Measurements from ENCODE around the gene TSHZ1. TPM values are rescaled to one million over a fixed set of nuclear protein-coding genes. Genes with fewer than 3 reads are reported as not detected.

The TSHZ1 gene
- polyA plus RNA-seq, 1 donor, result 34.7 TPM

DNA sequence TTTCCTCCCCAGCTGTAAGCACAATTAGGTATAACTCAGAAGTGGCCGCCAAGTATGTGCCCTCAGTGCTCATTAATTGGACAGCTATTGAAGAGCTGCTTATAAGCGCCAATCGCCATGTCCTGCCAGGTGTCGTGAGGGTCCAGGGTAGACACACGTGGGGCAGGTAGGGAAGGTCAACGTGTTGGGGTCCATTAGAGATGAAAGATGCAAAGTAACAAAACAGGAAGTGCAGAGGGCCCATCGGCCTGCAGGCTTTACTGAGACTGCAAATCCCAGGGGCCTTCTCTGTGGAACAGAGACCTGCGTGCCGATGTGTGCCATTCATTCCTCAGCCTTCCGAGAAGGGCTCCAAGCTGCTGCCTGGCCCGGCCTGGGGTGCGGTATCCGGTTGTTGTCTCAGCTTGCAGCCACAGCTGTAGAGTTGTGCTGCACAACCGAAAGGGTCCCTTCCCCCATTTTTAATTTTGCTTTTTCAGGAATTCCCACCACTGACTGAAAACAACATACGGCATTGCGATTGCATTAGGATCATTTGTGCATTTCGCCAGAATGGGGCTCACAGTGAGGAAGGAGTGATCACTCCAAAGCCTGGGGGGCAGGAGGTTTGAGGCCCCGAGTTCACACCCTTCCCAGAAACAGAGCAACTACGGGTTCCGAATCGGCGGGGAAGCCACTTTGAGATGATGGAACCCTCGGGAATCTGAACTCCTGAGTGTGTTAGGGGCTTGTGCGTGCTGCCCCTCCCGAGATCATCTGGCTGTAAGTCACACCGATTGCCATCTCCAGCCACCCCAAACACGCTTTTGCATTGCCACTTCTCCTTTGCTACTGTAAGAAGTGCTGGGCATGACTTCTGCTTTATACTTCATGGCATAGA, 94.3 kb downstream of the TSHZ1 start:
- H3K4me1 ChIP-seq (ENCODE audit: control insufficient read depth, insufficient read depth, low read length), result no peaks in the 10 kb centered on the region
- no CpG with 5 or more reads among the region's 27 CpGs for WGBS (ENCODE audit: insufficient coverage, low lambda C conversion rate)
- no peak overlapping the region for H3K4me3 ChIP-seq (ENCODE audit: low read length)
- H3K36me3 ChIP-seq (ENCODE audit: control insufficient read depth, insufficient read depth, low read length), result no peaks in the 10 kb centered on the region
- H3K27me3 ChIP-seq (ENCODE audit: control insufficient read depth, insufficient read depth, low read length), result no peaks in the 10 kb centered on the region
- H3K27ac ChIP-seq (ENCODE audit: low read length), result no peak overlapping the region
- H3K9me3 ChIP-seq (ENCODE audit: control insufficient read depth, low read depth, low read length), result no peaks in the 10 kb centered on the region
- DNase-seq, result no peak

DNA sequence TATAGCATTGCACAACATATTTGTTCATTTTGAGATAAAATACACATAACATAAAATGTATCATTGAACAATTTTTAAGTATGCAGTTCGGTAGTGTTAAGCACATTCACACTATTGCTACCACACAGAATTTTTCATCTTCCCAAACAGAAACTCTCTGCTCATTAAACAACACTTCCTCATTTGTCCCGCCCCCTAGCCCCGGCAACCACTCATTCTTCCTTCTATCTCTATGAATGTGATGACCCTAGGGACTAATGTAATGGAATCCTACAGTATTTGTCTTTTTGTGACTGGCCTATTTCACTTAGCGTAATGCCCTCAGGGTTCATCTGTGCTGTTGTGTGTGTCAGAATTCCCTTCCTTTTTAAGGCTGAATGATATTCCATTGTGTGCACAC, 95.4 kb downstream of the TSHZ1 start:
- Histone ChIP-seq H3K4me1 (ENCODE audit: control insufficient read depth, insufficient read depth, low read length) (no peaks in the 10 kb centered on the region), H3K27ac (ENCODE audit: low read length) (no peak overlapping the region), H3K4me3 (ENCODE audit: low read length) (no peak overlapping the region), H3K27me3 (ENCODE audit: control insufficient read depth, insufficient read depth, low read length) (no peaks in the 10 kb centered on the region), H3K9me3 (ENCODE audit: control insufficient read depth, low read depth, low read length) (no peaks in the 10 kb centered on the region), H3K36me3 (ENCODE audit: control insufficient read depth, insufficient read depth, low read length) (no peaks in the 10 kb centered on the region)
- no peak for DNase-seq
- WGBS (ENCODE audit: insufficient coverage, low lambda C conversion rate), result 100% methylated on average over 2 of the region's 4 CpGs

DNA sequence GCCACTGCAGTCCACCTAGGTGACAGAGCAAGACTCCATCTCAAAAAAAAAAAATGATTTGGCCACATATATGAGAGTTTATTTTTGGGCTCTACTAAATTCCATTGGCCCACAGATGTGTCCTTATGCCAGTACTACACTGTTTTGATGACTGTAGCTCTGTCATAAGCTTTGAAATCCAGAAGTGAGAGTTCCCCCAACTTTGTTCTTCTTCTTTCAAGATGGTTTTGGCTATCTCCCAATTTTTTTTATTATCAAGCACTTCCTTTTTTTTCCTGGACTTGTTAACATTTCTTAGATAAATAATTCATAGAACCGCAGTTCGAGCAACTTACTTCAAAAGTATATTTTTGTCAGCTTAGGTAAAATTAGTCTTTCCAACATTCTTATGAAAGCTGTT, 96.9 kb downstream of the TSHZ1 start:
- H3K27ac ChIP-seq (ENCODE audit: low read length), result no peak overlapping the region
- H3K36me3 ChIP-seq (ENCODE audit: control insufficient read depth, insufficient read depth, low read length), result no peaks in the 10 kb centered on the region
- no peaks in the 10 kb centered on the region for H3K4me1 ChIP-seq (ENCODE audit: control insufficient read depth, insufficient read depth, low read length)
- no peak for DNase-seq
- whole genome bisulfite sequencing (ENCODE audit: insufficient coverage, low lambda C conversion rate), result no CpG with 5 or more reads among the region's 2 CpGs
- no peaks in the 10 kb centered on the region for H3K9me3 ChIP-seq (ENCODE audit: control insufficient read depth, low read depth, low read length)
- H3K27me3 ChIP-seq (ENCODE audit: control insufficient read depth, insufficient read depth, low read length), result no peaks in the 10 kb centered on the region
- H3K4me3 ChIP-seq (ENCODE audit: low read length), result no peak overlapping the region

DNA sequence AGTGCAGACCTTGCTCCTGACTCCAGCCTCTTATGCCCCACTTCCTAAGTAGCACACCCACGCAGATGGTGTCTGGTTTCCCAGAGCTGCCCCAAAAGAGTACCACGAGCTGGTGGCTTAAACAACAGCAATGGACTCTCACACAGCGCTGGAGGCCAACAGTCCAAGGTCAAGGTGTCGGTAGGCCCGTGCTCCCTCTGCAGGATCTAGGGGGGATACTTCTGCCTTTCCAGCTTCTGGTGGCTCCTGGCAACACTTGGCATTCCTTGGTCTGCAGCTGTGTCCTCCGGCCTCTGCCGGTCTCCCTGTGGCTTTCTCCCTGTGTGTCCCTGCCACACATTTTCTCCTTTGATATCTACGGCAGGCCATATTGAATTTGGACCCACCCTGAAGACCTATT, 99.0 kb downstream of the TSHZ1 start:
- Histone ChIP-seq H3K4me3 (ENCODE audit: low read length) (no peak overlapping the region), H3K36me3 (ENCODE audit: control insufficient read depth, insufficient read depth, low read length) (no peaks in the 10 kb centered on the region), H3K9me3 (ENCODE audit: control insufficient read depth, low read depth, low read length) (no peaks in the 10 kb centered on the region), H3K27me3 (ENCODE audit: control insufficient read depth, insufficient read depth, low read length) (no peaks in the 10 kb centered on the region), H3K4me1 (ENCODE audit: control insufficient read depth, insufficient read depth, low read length) (no peaks in the 10 kb centered on the region), H3K27ac (ENCODE audit: low read length) (no peak overlapping the region)
- WGBS (ENCODE audit: insufficient coverage, low lambda C conversion rate), result no CpG with 5 or more reads among the region's 8 CpGs
- DNase-seq, result no peak

DNA sequence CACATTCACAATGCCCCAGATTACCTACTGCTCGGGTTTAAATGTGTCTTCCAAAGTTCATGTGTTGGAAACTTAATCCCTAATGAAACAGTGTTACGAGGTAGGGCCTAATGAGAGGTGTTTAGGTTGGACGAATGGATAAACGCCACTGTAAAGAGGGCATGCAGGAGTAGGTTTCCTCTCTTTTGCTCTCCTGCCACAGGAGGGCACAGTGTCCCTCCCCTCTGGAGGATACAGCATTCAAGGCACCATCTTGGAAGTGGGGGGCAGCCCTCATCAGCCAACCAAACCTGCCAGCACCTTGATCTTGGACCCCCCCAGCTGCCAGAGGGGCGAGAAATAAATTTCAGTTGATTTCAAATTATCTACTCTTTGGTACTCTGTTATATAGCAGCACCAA, 103.5 kb downstream of the TSHZ1 start:
- WGBS (ENCODE audit: insufficient coverage, low lambda C conversion rate), result 80% methylated on average over 1 of the region's 5 CpGs
- Histone ChIP-seq H3K9me3 (ENCODE audit: control insufficient read depth, low read depth, low read length) (no peaks in the 10 kb centered on the region), H3K4me3 (ENCODE audit: low read length) (no peak overlapping the region), H3K27ac (ENCODE audit: low read length) (no peak overlapping the region), H3K4me1 (ENCODE audit: control insufficient read depth, insufficient read depth, low read length) (no peaks in the 10 kb centered on the region), H3K27me3 (ENCODE audit: control insufficient read depth, insufficient read depth, low read length) (no peaks in the 10 kb centered on the region), H3K36me3 (ENCODE audit: control insufficient read depth, insufficient read depth, low read length) (no peaks in the 10 kb centered on the region)
- no peak for DNase-seq

DNA sequence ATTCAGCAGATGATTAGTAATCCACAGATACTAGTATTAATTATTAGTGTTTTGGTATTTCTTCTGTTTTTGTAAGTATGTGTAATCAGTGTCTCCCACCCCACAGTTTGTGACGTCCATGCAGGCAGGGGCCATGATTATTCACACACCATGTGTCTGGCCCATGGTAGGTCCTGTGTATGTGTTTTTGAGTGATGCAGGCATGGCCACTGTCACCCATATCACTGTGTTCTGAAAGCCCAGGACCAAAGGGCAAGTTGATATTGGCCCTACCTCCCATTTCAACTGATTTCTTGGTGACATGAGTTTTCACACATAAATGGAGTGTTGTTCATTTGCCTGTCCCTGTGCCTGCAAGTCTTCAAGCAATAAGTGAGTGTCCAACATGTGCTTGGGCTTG, 104.0 kb downstream of the TSHZ1 start:
- Histone ChIP-seq H3K9me3 (ENCODE audit: control insufficient read depth, low read depth, low read length) (no peaks in the 10 kb centered on the region), H3K27ac (ENCODE audit: low read length) (no peak overlapping the region), H3K4me3 (ENCODE audit: low read length) (no peak overlapping the region), H3K27me3 (ENCODE audit: control insufficient read depth, insufficient read depth, low read length) (no peaks in the 10 kb centered on the region), H3K36me3 (ENCODE audit: control insufficient read depth, insufficient read depth, low read length) (no peaks in the 10 kb centered on the region), H3K4me1 (ENCODE audit: control insufficient read depth, insufficient read depth, low read length) (no peaks in the 10 kb centered on the region)
- no CpG with 5 or more reads among the region's 1 CpG for WGBS (ENCODE audit: insufficient coverage, low lambda C conversion rate)
- DNase-seq, result no peak

DNA sequence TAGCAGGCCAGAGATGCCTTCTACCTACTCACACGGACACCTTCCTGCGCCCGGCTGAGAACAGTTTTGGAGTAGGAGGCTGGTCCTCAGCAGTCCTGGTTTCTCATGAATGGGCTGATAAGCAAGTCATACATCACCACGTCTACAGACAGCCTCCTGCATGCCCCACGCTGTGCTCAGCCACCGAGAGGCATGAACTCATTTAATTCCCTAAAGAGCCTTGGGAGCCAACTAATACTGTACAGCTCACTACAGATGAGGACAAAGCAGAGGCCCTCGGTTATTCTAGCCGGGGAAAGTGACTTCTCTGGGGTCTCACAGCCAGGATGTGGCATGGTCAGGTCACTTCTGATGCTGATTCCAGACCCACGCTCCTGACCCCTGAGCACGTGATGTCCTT, 105.6 kb downstream of the TSHZ1 start:
- Histone ChIP-seq H3K9me3 (ENCODE audit: control insufficient read depth, low read depth, low read length) (no peaks in the 10 kb centered on the region), H3K27me3 (ENCODE audit: control insufficient read depth, insufficient read depth, low read length) (no peaks in the 10 kb centered on the region), H3K36me3 (ENCODE audit: control insufficient read depth, insufficient read depth, low read length) (no peaks in the 10 kb centered on the region), H3K4me3 (ENCODE audit: low read length) (no peak overlapping the region), H3K4me1 (ENCODE audit: control insufficient read depth, insufficient read depth, low read length) (no peaks in the 10 kb centered on the region), H3K27ac (ENCODE audit: low read length) (no peak overlapping the region)
- whole genome bisulfite sequencing (ENCODE audit: insufficient coverage, low lambda C conversion rate), result no CpG with 5 or more reads among the region's 10 CpGs
- no peak for DNase-seq

DNA sequence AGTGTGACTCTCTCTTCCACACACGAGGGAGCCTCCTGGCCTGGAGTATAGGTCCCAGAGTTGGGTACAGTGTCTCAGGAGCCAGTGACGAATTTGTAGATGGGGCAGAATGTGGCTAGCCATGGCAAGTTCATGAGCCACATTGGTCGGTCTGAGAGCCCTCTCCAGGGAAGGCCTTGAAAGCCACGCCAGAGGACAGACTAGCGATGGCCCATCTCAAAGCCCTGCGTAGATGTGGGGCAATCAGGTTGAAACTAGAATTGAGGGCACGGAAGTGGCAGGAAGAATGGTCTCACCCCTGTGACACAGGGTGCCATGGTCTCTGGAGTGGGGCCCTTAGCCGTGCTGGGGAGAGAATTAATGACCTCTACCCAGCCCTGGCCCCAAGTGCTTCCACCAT, 106.2 kb downstream of the TSHZ1 start:
- no CpG with 5 or more reads among the region's 8 CpGs for WGBS (ENCODE audit: insufficient coverage, low lambda C conversion rate)
- H3K27ac ChIP-seq (ENCODE audit: low read length), result no peak overlapping the region
- H3K36me3 ChIP-seq (ENCODE audit: control insufficient read depth, insufficient read depth, low read length), result no peaks in the 10 kb centered on the region
- H3K27me3 ChIP-seq (ENCODE audit: control insufficient read depth, insufficient read depth, low read length), result no peaks in the 10 kb centered on the region
- no peaks in the 10 kb centered on the region for H3K4me1 ChIP-seq (ENCODE audit: control insufficient read depth, insufficient read depth, low read length)
- no peak for DNase-seq
- no peak overlapping the region for H3K4me3 ChIP-seq (ENCODE audit: low read length)
- no peaks in the 10 kb centered on the region for H3K9me3 ChIP-seq (ENCODE audit: control insufficient read depth, low read depth, low read length)

DNA sequence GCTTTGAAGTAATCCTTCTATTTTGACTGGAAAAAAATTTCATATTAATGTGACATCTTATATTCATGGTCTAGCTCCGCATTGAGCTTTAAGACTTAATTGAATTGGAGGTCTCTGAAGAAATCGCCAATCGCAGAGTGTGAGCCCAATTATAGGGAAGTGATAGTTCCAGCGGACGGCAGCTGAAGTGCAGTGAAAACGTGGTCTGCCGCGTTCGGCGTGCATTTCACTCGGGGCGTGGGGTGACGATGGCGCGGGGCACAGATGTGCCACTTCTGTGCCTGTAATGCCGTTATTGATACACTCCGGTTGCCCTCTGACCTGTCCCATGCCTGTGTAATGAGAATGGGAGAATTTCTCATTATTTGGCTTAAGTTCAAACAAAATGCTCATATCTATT, 106.7 kb downstream of the TSHZ1 start:
- H3K9me3 ChIP-seq (ENCODE audit: control insufficient read depth, low read depth, low read length), result no peaks in the 10 kb centered on the region
- WGBS (ENCODE audit: insufficient coverage, low lambda C conversion rate), result no CpG with 5 or more reads among the region's 17 CpGs
- DNase-seq, result no peak

DNA sequence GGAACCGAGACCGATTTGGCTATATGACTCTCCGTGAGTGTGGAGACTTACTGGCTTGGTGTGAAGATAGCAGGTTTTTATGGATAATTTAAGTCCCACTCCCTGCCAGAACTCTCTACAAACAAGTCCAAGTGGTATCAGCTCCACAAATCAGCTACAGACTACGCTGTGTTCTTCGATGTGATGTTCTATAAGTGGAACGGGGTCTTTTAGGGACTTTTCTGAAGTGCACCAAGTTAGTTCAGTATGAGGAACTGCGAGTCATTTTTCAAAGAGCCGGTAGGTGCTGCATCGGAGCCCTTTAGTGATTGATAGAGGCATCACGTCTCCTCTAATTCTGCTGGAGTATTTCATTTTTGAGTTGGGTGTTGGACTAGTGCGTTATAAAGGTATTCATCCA, 107.1 kb downstream of the TSHZ1 start:
- H3K4me1 ChIP-seq (ENCODE audit: control insufficient read depth, insufficient read depth, low read length), result no peaks in the 10 kb centered on the region

More for the DNA sequence above, 106.7 kb downstream of the TSHZ1 start:
- no peaks in the 10 kb centered on the region for H3K4me1 ChIP-seq (ENCODE audit: control insufficient read depth, insufficient read depth, low read length)
- no peak overlapping the region for H3K4me3 ChIP-seq (ENCODE audit: low read length)
- H3K27me3 ChIP-seq (ENCODE audit: control insufficient read depth, insufficient read depth, low read length), result no peaks in the 10 kb centered on the region
- H3K27ac ChIP-seq (ENCODE audit: low read length), result no peak overlapping the region
- H3K36me3 ChIP-seq (ENCODE audit: control insufficient read depth, insufficient read depth, low read length), result no peaks in the 10 kb centered on the region

DNA sequence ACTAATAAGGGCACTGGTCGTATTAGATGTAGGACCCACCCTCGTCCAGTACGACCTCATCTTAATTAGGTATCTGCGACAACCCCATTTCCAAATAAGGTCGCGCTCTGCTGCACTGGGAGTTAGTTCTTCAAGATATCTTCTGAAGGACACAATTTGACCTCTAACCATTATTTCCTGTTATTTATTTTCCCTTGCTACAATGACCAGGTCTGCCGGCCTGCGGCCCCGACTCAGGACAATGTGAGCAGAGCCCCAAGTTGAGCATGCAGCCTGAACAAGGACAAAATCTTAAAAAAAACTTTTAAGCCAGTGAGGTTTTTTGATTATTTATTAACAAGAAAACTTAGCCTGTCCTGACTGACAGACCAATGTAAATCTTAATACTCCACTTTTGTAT, 109.3 kb downstream of the TSHZ1 start:
- no peak for DNase-seq
- no peak overlapping the region for H3K4me3 ChIP-seq (ENCODE audit: low read length)
- H3K4me1 ChIP-seq (ENCODE audit: control insufficient read depth, insufficient read depth, low read length), result no peaks in the 10 kb centered on the region
- H3K27ac ChIP-seq (ENCODE audit: low read length), result no peak overlapping the region
- no peaks in the 10 kb centered on the region for H3K36me3 ChIP-seq (ENCODE audit: control insufficient read depth, insufficient read depth, low read length)
- no peaks in the 10 kb centered on the region for H3K27me3 ChIP-seq (ENCODE audit: control insufficient read depth, insufficient read depth, low read length)
- no peaks in the 10 kb centered on the region for H3K9me3 ChIP-seq (ENCODE audit: control insufficient read depth, low read depth, low read length)
- no CpG with 5 or more reads among the region's 9 CpGs for WGBS (ENCODE audit: insufficient coverage, low lambda C conversion rate)

More for the DNA sequence above, 107.1 kb downstream of the TSHZ1 start:
- Histone ChIP-seq H3K27ac (ENCODE audit: low read length) (no peak overlapping the region), H3K36me3 (ENCODE audit: control insufficient read depth, insufficient read depth, low read length) (no peaks in the 10 kb centered on the region), H3K9me3 (ENCODE audit: control insufficient read depth, low read depth, low read length) (no peaks in the 10 kb centered on the region), H3K4me3 (ENCODE audit: low read length) (no peak overlapping the region), H3K27me3 (ENCODE audit: control insufficient read depth, insufficient read depth, low read length) (no peaks in the 10 kb centered on the region)
- DNase-seq, result no peak
- WGBS (ENCODE audit: insufficient coverage, low lambda C conversion rate), result no CpG with 5 or more reads among the region's 11 CpGs

Measured in large intestine (tissue), 3 donors.